Prostate gland (tissue), 2 donors: ENCODE data around the gene TRAPPC2. TPM values are rescaled to one million over a fixed set of nuclear protein-coding genes. Genes with fewer than 3 reads are reported as not detected.
A peak's percentile ranks its signal among the peaks of the same experiment; 100 is the strongest.

Experiments
- DNase-seq: peaks from one replicate; pipeline ENCODE4 v3.0.0-alpha.2; 2019; ENCODE audit warnings: low spot score
- H3K27ac ChIP-seq, 2 donors: fragments of 200-600 bp; sonication (generic); 2 replicates each; pipeline ENCODE4 v1.5.1; 2017 to 2019
- H3K27me3 ChIP-seq: fragments of 200-600 bp; sonication (generic); replicated peaks from 2 replicates; pipeline ENCODE4 v1.5.1; 2019; ENCODE audit not compliant: insufficient read depth
- H3K36me3 ChIP-seq, 2 donors: fragments of 200-600 bp; sonication (generic); 1 replicate in 1 of 2; 2 replicates in 1 of 2; pipeline versions ENCODE4 v1.5.1 to v1.8.1; 2017 to 2019
- H3K4me1 ChIP-seq: fragments of 200-600 bp; sonication (generic); replicated peaks from 2 replicates; pipeline ENCODE4 v1.5.1; 2019
- H3K4me3 ChIP-seq, 2 donors: fragments of 200-600 bp; sonication (generic); 2 replicates each; pipeline ENCODE4 v1.5.1; 2017 to 2019
- H3K9me3 ChIP-seq: fragments of 200-600 bp; sonication (generic); 2 replicates; pipeline ENCODE4 v1.5.1; 2017
- CTCF ChIP-seq, 4 experiments: fragments of 200-600 bp in 2 of 4; fragments of 450-650 bp in 2 of 4; sonication (generic) in 2 of 4; IDR thresholded peaks; 1 replicate in 3 of 4; 2 replicates in 1 of 4; pipeline ENCODE4 v1.5.1; 2016 to 2019; ENCODE audit warnings: antibody characterized with exemption in 4 of 4, mild to moderate bottlenecking in 2 of 4, moderate library complexity in 2 of 4
- POLR2A ChIP-seq: fragments of 450-650 bp; IDR thresholded peaks from one replicate; pipeline ENCODE4 v1.6.1; 2016; ENCODE audit warnings: antibody characterized with exemption, mild to moderate bottlenecking
- POLR2AphosphoS5 ChIP-seq: sonication (generic); formaldehyde crosslinking; IDR thresholded peaks from one replicate; pipeline ENCODE4 v1.6.1; 2017; ENCODE audit warnings: antibody characterized with exemption
- WGBS: methylation state at CpG from one replicate; pipeline ENCODE4 v1.1.5; 2018; 5-methylcytosine and 5-hydroxymethylcytosine counted together
- intact Hi-C: fragments of 100-400 bp; cut with DNase I; formaldehyde crosslinking; loops from one replicate; pipeline ENCODE4 v1.14.2; 2022
- total RNA-seq, 2 donors: library from RNA; depleted of rRNA; stranded (reverse); fragments of >200 nt; gene quantifications; one replicate each; pipeline ENCODE4 v1.1.0, GENCODE V29; 2016

TRAPPC2 gene
- 10 to 100 TPM; 15.6 to 20.2 TPM for total RNA-seq

GRCh38 chrX:13734278-13735172 is at the start of gene TRAPPC2, which contains the start of gene OFD1:
TRAPPC2 (minus strand) TSS chrX:13734620; CDS start chrX:13719963, 14,657 bp downstream.
OFD1 (plus strand) TSS chrX:13734748; CDS start chrX:13735072, 324 bp downstream.
- no peaks in the 10 kb centered on the region for H3K36me3 ChIP-seq
- TF ChIP-seq POLR2AphosphoS5 (peak; percentile 97), POLR2A (peak; percentile 95), CTCF (IDR thresholded peaks at IDR 0.05) (no peak)
- H3K27ac ChIP-seq: peak within 1 kb of the TSS; percentile 89 to 92
- no peaks in the 10 kb centered on the region for H3K4me1 ChIP-seq
- H3K9me3 ChIP-seq: no peaks in the 10 kb centered on the region
- H3K27me3 ChIP-seq: no peaks in the 10 kb centered on the region
- DNase-seq: peak; percentile 90
- intact Hi-C loops: loop anchor here (2.0 kb wide), 1 partner anchor 46 kb away; the partner anchor contains the start of gene RAB9A
- peak within 1 kb of the TSS; percentile 63 for H3K4me3 ChIP-seq
- 0% methylated on average over 31 of the region's 75 CpGs for WGBS

GRCh38 chrX:13780868-13781427 is 46.5 kb upstream of the TRAPPC2 start:
- DNase-seq: no peak
- no peak for TF ChIP-seq POLR2A
- no peak for TF ChIP-seq CTCF (IDR thresholded peaks at IDR 0.05)
- TF ChIP-seq POLR2AphosphoS5: no peak
- H3K36me3 ChIP-seq: no peaks in the 10 kb centered on the region
- H3K4me1 ChIP-seq: no peaks in the 10 kb centered on the region
- no peak overlapping the region for H3K27ac ChIP-seq
- intact Hi-C loops: no loop called here
- H3K27me3 ChIP-seq: no peaks in the 10 kb centered on the region
- H3K4me3 ChIP-seq: no peak overlapping the region
- 87% methylated on average over 3 of the region's 7 CpGs for WGBS
- H3K9me3 ChIP-seq: no peaks in the 10 kb centered on the region

- 53% methylated on average over 2 of the region's 2 CpGs for WGBS
- H3K4me1 ChIP-seq: no peaks in the 10 kb centered on the region
- TF ChIP-seq POLR2AphosphoS5: no peak
- TF ChIP-seq POLR2A: no peak
- TF ChIP-seq CTCF (IDR thresholded peaks at IDR 0.05): no peak
- H3K9me3 ChIP-seq: no peaks in the 10 kb centered on the region
- H3K27me3 ChIP-seq: no peaks in the 10 kb centered on the region
- H3K4me3 ChIP-seq: no peak overlapping the region
- intact Hi-C loops: no loop called here
- no peak overlapping the region for H3K27ac ChIP-seq
- no peak for DNase-seq
- no peaks in the 10 kb centered on the region for H3K36me3 ChIP-seq
These were observed 44.5 kb upstream of the TRAPPC2 start for GRCh38 chrX:13778916-13779315.

GRCh38 chrX:13776387-13776786 is 42.0 kb upstream of the TRAPPC2 start:
- H3K4me3 ChIP-seq: no peak overlapping the region
- intact Hi-C loops: no loop called here
- no peak overlapping the region for H3K27ac ChIP-seq
- TF ChIP-seq POLR2AphosphoS5: no peak
- no peak for TF ChIP-seq CTCF (IDR thresholded peaks at IDR 0.05)
- no peak for DNase-seq
- no peaks in the 10 kb centered on the region for H3K27me3 ChIP-seq
- no peaks in the 10 kb centered on the region for H3K36me3 ChIP-seq
- H3K4me1 ChIP-seq: no peaks in the 10 kb centered on the region
- WGBS: 70% methylated on average over 4 of the region's 4 CpGs
- no peaks in the 10 kb centered on the region for H3K9me3 ChIP-seq
